ENCODE data around the gene FAM8A1.
"Not testable (repeated sequence)": the region's sequence is repeated elsewhere in the genome, so short reads cannot be mapped to it uniquely, and the experiment has no call there.

FAM8A1 gene

DNA sequence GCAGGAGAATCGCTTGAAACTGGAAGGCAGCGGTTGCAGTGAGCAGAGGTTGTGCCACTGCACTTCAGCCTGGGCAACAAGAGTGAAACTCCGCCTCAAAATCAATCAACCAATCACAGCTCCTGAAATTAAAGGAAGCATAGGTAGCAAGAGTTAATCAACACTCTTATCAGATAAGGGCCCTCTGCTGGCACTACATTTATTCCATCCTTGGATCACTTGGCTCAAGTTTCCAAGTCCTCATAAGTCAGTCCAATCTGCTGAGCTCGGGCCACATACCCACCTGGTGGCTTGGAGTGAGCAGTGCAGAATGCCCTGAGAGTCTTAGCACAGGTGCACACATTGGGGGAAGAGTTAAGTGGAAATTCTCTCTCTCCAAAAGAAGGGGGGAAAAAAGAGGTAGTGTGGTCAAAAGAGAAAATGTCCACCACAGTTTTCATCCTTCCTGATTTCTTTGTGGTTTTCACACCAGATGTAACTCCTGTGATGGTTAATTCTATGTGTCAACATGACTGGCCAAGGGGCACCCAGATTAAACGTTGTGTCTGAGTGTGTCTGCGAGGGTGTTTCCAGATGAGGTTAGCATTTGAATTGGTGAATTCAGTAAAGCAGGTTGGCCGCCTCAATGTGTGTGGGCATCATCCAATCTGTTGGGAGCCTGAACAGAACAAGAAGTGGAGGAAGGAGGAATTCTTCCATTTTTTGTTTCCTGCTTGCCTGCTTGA is 14.2 kb upstream of the FAM8A1 start:
- CTCF ChIA-PET, result interaction anchor here (0.5 to 3.9 kb wide), 16 partner anchors 10 to 717 kb away, joined by 3 to 77 read pairs (median 6); partner anchors contain the start of genes FAM8A1 and RBM24
- TF ChIP-seq CTCF (IDR thresholded peaks at IDR 0.05; ENCODE audit: insufficient read depth, low read length, missing control alignments), result no peak
- POLR2A ChIA-PET, result no interaction called here

GRCh38 chr6:17586623-17587022 is 13.5 kb upstream of the FAM8A1 start:
- DNase-seq (ENCODE audit: low read depth, low spot score); POLR2A ChIA-PET; H3K4me3 ChIP-seq (ENCODE audit: low read depth, low read length): not testable (repeated sequence)
- CTCF ChIA-PET, result interaction anchor here (1.2 to 3.9 kb wide), 6 partner anchors 9 to 430 kb away, joined by 3 to 77 read pairs (median 16); no protein-coding TSS in a partner anchor

More for the DNA sequence above, 14.2 kb upstream of the FAM8A1 start:
- H3K4me3 ChIP-seq (ENCODE audit: low read depth, low read length), result no peak overlapping the region
- DNase-seq (ENCODE audit: low read depth, low spot score), result no peak

- ChIA-PET POLR2A (no interaction called here), CTCF (interaction anchor here (1.1 to 2.8 kb wide), 4 partner anchors 216 to 435 kb away, joined by 3 to 11 read pairs (median 4); no protein-coding TSS in a partner anchor)
- no peak for TF ChIP-seq CTCF (IDR thresholded peaks at IDR 0.05; ENCODE audit: insufficient read depth, low read length, missing control alignments)
- no peak overlapping the region for H3K4me3 ChIP-seq (ENCODE audit: low read depth, low read length)
- DNase-seq (ENCODE audit: low read depth, low spot score), result no peak
Measured at GRCh38 chr6:17588011-17588410, 12.1 kb upstream of the FAM8A1 start.

- no peak for DNase-seq (ENCODE audit: low read depth, low spot score)
- H3K4me3 ChIP-seq (ENCODE audit: low read depth, low read length), result no peak overlapping the region
- TF ChIP-seq CTCF (IDR thresholded peaks at IDR 0.05; ENCODE audit: insufficient read depth, low read length, missing control alignments), result peak; percentile 8
- CTCF ChIA-PET, result interaction anchor here (0.9 to 2.8 kb wide), 7 partner anchors 9 to 434 kb away, joined by 3 to 20 read pairs (median 5); partner anchors contain the start of gene FAM8A1
- POLR2A ChIA-PET, result no interaction called here
Measured at GRCh38 chr6:17589406-17590096, 10.6 kb upstream of the FAM8A1 start.

DNA sequence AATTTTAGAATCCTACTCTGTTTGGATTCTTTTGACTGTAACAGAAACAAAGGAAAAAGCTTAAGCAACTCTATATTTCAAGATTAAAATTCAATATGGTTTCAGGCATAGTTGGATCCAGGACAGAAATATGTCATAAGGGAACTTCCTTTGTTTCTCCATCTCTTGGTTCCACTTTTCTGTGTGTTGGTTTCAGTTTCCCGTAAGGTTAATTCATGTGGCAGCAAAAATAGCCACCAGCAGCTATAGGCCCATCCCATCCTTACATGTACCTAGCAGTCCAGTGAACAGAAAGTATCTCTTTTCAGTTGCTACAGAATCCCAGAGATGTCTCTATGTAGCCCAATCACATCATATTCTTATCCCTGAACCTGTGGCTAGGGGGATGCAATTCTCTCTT is 8.8 kb upstream of the FAM8A1 start:
- H3K4me3 ChIP-seq (ENCODE audit: low read depth, low read length), result no peak overlapping the region
- ChIA-PET POLR2A (no interaction called here), CTCF (interaction anchor here (1.3 kb wide), 1 partner anchor 435 kb away, joined by 5 read pairs; no protein-coding TSS in a partner anchor)
- TF ChIP-seq CTCF (IDR thresholded peaks at IDR 0.05; ENCODE audit: insufficient read depth, low read length, missing control alignments), result no peak
- no peak for DNase-seq (ENCODE audit: low read depth, low spot score)

GRCh38 chr6:17593246-17593645 is 6.9 kb upstream of the FAM8A1 start:
- ChIA-PET POLR2A (no interaction called here), CTCF (interaction anchor here (1.6 kb wide), 1 partner anchor 211 kb away, joined by 4 read pairs; no protein-coding TSS in a partner anchor)
- H3K4me3 ChIP-seq (ENCODE audit: low read depth, low read length), result no peak overlapping the region
- TF ChIP-seq CTCF (IDR thresholded peaks at IDR 0.05; ENCODE audit: insufficient read depth, low read length, missing control alignments), result no peak
- no peak for DNase-seq (ENCODE audit: low read depth, low spot score)
